AG10803 (cell line): ENCODE results near the gene PRSS35.

Experiments
- DNase-seq: peaks from one replicate; pipeline ENCODE4 v3.0.0; 2010; ENCODE audit warnings: low read depth
- H3K4me3 ChIP-seq: 2 replicates; pipeline ENCODE4 v1.5.1; 2011; ENCODE audit warnings: mild to moderate bottlenecking, low read length, control low read depth
- CTCF ChIP-seq: conservative IDR thresholded peaks from 2 replicates; pipeline ENCODE4 v1.5.1; 2011; ENCODE audit warnings: mild to moderate bottlenecking, low read length, control low read depth, inconsistent platforms

Gene PRSS35

GRCh38 chr6:83490217-83490807 lies 22.0 kb upstream of the PRSS35 start:
- no peak overlapping the region for H3K4me3 ChIP-seq
- DNase-seq, result no peak
- no peak for TF ChIP-seq CTCF

DNA sequence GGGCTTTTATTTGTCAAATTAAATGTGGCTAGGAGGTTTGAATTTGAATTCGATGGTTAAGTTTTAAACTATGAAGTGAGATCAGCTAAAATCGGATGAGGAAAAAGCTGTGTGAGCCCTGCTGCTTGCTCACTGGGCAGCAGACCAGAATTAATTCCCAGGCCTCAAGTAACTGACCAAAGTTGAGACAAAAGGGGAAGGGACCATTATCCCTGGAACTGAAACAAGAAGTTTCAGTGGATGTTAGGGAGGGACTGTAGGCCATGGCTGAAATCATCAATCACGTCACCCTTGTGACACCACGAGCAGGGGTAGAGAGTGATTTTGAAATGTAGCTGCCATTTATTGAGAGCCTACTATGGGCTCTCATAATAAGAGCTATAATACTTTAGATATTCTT lies 7.0 kb upstream of the PRSS35 start:
- no peak overlapping the region for H3K4me3 ChIP-seq
- TF ChIP-seq CTCF, result no peak
- no peak for DNase-seq

DNA sequence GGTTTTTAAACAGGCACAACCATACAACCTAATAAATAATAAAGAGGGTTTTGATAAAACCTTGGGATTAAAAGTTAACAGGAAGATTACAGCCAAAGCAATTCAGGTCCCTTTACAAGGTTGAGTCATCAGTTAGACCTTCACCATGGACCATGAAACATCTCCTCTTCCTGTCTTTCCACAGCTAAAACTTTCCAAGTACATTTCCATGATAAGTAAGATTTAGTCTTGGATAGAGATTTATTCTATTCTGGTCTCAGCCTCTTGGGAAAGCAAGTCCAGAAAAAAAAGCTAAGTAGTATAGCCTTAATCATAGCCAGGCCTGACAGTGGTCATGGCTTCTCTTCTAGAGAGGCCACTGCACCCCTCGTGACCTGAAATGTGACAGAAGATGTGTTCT lies 2.9 kb upstream of the PRSS35 start:
- H3K4me3 ChIP-seq, result no peak overlapping the region
- no peak for DNase-seq
- TF ChIP-seq CTCF, result no peak

DNA sequence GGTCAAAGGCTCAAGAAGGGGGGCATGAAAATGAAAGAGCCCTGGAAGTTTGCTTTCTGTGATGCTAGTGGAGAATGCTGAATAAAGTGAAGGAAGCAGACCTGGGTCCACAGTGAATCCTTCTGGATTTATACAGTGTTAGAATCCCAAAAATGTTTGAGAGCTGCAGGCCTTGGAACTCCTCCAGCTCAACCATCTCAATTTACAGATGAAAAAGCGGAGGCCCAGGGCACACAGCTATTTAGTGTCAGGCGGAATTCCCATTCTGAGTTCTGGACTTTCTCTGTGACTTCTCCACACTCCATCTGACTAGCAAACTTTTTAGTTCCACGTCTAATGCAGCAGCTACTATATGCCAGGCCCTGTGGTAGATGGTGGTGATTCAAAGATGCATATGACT lies 1.5 kb upstream of the PRSS35 start:
- no peak for TF ChIP-seq CTCF
- H3K4me3 ChIP-seq, result no peak overlapping the region
- no peak for DNase-seq

GRCh38 chr6:83511266-83511665 lies 1.1 kb upstream of the PRSS35 start:
- H3K4me3 ChIP-seq, result no peak overlapping the region
- TF ChIP-seq CTCF, result no peak
- no peak for DNase-seq

- DNase-seq, result no peak
- TF ChIP-seq CTCF, result no peak
- H3K4me3 ChIP-seq, result no peak overlapping the region
Observed at GRCh38 chr6:83514466-83514865, 2.1 kb downstream of the PRSS35 start.

GRCh38 chr6:83514866-83515466 lies 2.6 kb downstream of the PRSS35 start:
- DNase-seq, result peak; percentile 62
- TF ChIP-seq CTCF, result peak; percentile 95
- H3K4me3 ChIP-seq, result no peak overlapping the region
